Measurements from ENCODE around the gene HAAO. TPM values are rescaled to one million over a fixed set of nuclear protein-coding genes. Genes with fewer than 3 reads are reported as not detected.
A peak's percentile ranks its signal among the peaks of the same experiment; 100 is the strongest.

HAAO gene
- total and polyA plus RNA-seq, 2 of the 13 experiments (the other 11 are each of a cell fraction or from before 2014, with no cell fraction given) = 36.1 to 42.7 TPM

DNA sequence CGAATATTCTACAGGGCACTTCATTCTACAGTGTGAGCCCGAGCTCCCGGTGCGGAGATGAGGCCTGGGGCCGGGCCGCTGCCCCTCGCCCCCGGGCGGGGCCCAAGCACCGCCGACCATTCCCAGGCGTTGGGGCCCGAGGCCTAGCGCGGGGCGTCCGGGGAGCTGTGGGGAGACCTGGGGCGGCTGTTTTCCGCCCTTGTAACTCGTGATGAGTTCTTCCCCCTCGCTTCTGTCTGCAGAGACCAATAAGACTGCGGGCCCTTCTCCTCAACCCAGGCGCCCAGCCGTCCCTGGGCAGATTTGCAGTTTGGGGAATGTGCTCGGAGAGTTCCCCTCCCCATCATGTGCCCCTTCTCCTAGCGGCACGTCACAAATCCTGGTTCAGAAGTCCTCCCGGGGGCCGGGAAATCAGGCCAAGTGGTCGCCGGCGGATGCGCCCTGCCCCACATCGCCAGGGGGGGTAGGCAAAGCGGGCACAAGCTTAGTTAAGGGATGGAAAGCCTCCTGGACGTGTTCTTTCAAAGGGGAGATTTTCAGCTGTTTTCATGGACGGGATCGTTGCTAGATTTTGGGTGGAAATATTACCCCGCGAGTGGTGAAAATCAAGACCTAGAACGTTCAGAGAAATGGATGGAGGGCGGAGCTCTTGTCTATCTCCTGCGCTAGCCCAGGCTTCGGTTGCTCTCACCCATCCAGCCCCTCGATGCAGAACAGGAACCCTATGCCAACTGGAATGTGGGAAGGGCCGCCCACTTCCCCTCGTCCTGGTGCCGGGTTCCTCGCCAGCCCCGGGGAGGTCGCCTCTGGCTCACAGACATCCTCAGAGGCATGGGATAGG, 18.8 kb upstream of the HAAO start (continued):
- TF ChIP-seq ATF4 (CRISPR knock-in tag; IDR thresholded peaks at IDR 0.05) (no peak), ZNF501 (CRISPR knock-in tag; IDR thresholded peaks at IDR 0.05) (peak; percentile 15; the same call in 1 of the 2 replicates), MXI1 (IDR thresholded peaks at IDR 0.05; ENCODE audit: borderline replicate concordance, low read depth, low read length) (no peak), FOXC1 (CRISPR knock-in tag; IDR thresholded peaks at IDR 0.05; ENCODE audit: borderline replicate concordance) (peak; percentile 21; the same call in 1 of the 2 replicates), ZNF749 (CRISPR knock-in tag; IDR thresholded peaks at IDR 0.05; ENCODE audit: borderline replicate concordance) (no peak), HMGXB4 (CRISPR knock-in tag; IDR thresholded peaks at IDR 0.05; ENCODE audit: borderline replicate concordance in 1 of 2, low read depth in 1 of 2) (peak in 1 of 2 experiments; percentile 75; a peak in 1 of 4 replicates), TP53 (CRISPR knock-in tag; conservative IDR thresholded peaks at IDR 0.05) (no peak), ARID4A (CRISPR knock-in tag; IDR thresholded peaks at IDR 0.05; ENCODE audit: borderline replicate concordance) (no peak; the same call in 1 of the 2 replicates), CREB1 (IDR thresholded peaks at IDR 0.05) (no peak), CREB1 (CRISPR knock-in tag; IDR thresholded peaks at IDR 0.05) (no peak), PLRG1 (conservative IDR thresholded peaks at IDR 0.05) (no peak), SAFB2 (CRISPR knock-in tag; IDR thresholded peaks at IDR 0.05; ENCODE audit: borderline replicate concordance, low read depth) (no peak), HBP1 (CRISPR knock-in tag; IDR thresholded peaks at IDR 0.05; ENCODE audit: low read depth) (0 out of 2 replicates have a peak, but pooled peaks have one; percentile 3), SIX4 (CRISPR knock-in tag; IDR thresholded peaks at IDR 0.05) (no peak; the same call in 1 of the 2 replicates), HMGA1 (CRISPR knock-in tag; conservative IDR thresholded peaks at IDR 0.05) (no peak), GPBP1L1 (CRISPR knock-in tag; IDR thresholded peaks at IDR 0.05) (no peak), MATR3 (CRISPR knock-in tag; IDR thresholded peaks at IDR 0.05) (no peak), FIP1L1 (IDR thresholded peaks at IDR 0.05; ENCODE audit: borderline replicate concordance, insufficient read depth, low read depth, low read length) (no peak), TCF7 (IDR thresholded peaks at IDR 0.05; ENCODE audit: low read depth) (no peak)
